ENCODE data around the gene BSG. TPM values are rescaled to one million over a fixed set of nuclear protein-coding genes. Genes with fewer than 3 reads are reported as not detected.
"Not testable (repeated sequence)": the region's sequence is repeated elsewhere in the genome, so short reads cannot be mapped to it uniquely, and the experiment has no call there.

The BSG gene
- polyA plus RNA-seq, 4 donors = 264 to 534 (median 410) TPM

DNA sequence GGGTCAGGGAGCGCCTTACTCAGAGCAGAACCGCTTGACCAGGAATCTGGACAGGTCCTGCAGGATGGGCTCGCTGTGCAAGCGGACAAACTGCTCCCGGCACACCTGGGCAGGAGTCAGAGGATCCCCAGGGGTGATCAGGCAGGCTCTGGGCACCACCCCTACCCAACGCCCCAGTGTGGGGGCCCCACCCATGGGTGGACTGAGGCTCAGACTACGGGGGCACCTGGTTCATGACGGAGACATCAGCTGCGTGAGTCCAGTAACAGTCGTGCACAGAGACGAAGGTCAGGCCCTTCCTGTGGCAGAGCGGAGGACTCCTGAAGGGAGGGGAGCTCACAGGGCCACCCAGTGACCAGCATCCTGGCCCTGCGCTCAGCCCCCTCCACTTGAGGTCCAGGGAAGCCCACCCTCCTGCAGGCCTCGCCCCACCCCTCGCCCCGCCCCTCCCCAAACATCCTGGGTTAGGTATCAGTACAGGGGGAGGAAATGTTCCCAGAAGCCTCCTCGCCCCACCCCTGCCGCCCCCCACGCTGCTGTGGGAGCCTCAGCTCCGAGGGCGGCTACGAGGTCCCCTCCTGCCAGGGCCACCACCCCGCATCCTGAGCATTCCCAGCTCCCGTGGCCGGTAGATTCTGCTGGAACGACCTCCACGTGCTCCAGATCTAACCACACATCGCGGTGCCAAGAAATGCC is 45.3 kb downstream of the BSG start:
- no peak for DNase-seq (ENCODE audit: low read depth in 4 of 4, low spot score in 3 of 4)

DNA sequence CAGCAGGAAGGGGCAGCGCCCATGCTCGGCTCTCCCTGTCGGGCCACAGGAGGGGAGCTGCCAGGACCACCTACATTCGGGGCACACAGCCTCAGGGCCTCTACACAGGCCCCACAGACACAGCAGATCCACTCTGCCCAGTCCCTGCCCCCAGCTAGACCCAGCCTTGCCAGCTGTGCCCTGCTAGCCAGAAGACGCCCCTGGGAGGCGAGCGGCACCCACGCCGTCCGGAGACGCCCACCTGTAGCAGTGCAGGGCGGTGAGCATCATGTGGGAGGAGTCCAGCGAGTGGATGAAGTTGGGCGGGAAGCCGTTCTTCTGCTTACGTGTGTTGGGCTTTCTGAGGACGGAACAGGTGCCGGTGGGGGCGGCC is 45.8 kb downstream of the BSG start:
- DNase-seq (ENCODE audit: low read depth in 4 of 4, low spot score in 3 of 4) = no peak

GRCh38 chr19:618674-619285 is 46.4 kb downstream of the BSG start:
- DNase-seq (ENCODE audit: low read depth in 4 of 4, low spot score in 3 of 4) = no peak

DNA sequence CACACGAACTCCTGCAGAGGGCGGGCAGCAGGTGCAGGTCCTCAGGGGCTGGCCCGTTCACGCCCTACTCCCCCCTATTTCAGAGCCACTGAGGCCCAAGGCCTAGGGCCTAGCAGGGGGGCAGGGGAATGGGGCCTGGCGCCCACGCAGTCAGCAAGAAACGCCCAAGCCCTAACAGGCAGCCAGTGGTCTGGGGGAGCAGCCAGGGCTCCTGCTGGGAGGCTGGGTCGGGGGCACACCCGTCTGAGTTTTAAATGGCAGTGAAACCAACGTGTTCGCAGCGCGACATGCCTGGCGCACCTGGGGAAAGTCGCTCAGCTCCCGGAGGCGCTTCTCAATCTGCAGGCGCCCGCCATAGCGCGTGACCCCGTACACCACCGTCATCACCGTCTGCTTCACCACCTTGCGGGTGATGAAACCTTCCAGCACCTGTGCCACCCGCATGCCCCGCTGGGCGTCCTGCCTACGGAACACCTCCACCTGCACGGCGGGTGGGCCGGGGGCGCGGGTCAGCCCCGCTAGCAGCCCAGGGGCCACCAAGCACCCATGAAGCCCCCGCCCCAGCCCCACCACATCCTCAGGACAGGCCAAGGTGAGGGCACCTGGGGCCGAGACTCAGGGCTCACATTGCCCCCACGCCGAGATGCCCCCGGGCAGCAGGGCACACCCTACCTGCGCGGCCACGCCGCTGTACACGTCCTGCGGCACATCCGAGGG is 47.0 kb downstream of the BSG start:
- no peak for DNase-seq (ENCODE audit: low read depth in 4 of 4, low spot score in 3 of 4)

- DNase-seq (ENCODE audit: low read depth in 4 of 4, low spot score in 3 of 4) = no peak
Measured at GRCh38 chr19:620166-620862, 47.9 kb downstream of the BSG start.

DNA sequence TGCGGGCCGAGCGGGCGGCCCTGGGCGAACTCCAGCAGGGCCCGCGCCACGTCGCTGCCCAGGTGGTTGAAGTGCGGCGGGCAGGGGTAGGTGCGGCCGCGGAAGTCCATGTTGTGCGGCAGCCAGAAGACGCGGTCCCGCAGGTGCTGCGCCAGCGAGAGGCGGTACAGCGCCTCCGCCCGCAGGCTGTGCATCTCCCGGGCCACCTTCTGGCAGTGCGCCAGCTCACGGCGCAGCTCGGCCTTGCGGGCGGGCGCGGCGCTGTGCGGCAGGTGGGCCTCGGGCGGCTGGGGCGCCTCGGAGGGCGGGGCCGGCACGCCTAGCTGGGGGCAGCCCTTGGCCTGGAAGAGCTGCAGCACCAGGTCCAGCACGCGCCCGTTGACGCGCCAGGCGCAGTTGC is 48.8 kb downstream of the BSG start:
- DNase-seq (ENCODE audit: low read depth in 4 of 4, low spot score in 3 of 4) = not testable (repeated sequence)

GRCh38 chr19:621819-622218 is 49.4 kb downstream of the BSG start:
- DNase-seq (ENCODE audit: low read depth in 4 of 4, low spot score in 3 of 4) = no peak

DNA sequence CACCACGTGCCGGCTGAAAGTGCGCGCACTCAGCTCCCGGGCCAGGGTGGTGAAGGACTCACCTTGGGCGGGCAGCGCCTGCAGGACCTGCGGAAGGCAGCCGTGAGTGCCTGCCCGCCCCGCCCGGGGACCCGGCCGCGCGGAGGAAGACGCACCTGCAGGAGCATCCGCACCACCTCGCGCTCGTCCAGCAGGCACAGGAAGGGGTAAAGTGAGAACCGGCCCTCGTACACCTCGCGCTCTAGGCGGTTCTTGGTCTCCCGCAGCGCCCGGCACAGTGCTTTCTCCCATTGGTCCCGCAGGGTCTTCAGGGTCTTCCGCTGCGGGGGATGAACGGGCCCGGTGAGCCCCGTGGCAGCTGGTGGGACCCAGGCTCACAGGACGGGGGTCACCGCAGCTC is 50.3 kb downstream of the BSG start:
- no peak for DNase-seq (ENCODE audit: low read depth in 4 of 4, low spot score in 3 of 4)

- no peak for DNase-seq (ENCODE audit: low read depth in 4 of 4, low spot score in 3 of 4)
Measured at GRCh38 chr19:623175-623916, 51.0 kb downstream of the BSG start.

GRCh38 chr19:623974-624373 is 51.6 kb downstream of the BSG start:
- DNase-seq (ENCODE audit: low read depth in 4 of 4, low spot score in 3 of 4) = no peak

DNA sequence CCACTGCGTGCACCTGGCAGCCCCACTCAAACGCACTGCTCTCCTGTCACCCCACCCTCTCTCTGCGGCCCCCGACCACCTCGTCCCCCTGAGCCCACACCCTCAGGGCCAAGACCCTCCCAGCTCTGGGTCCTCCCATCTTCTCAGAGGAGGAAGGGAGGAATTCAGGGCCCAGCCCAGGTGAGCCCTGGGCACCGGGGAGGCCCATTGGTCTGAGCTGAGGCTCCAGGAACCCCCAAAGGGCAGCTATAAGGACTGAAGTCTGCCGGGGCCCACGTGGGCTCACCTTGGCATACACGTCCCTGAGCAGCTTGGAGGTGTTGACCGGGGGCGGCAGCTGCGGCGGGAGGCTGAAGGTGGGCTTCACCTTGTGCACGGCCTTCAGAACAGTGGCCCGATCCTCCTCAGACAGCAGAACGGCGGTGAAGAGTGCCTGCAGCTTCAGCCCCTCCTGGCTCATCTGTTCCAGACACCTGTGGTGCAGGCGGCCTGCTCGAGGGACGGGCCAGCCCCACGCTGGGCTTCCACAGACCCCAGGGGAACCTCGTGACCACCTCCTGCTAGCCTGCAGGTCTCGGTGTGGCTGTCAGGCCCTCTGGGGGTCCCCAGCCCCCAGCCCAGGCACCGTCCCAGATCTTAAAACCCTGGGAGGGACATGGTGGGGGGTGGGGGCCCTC is 52.2 kb downstream of the BSG start:
- no peak for DNase-seq (ENCODE audit: low read depth in 4 of 4, low spot score in 3 of 4)

- DNase-seq (ENCODE audit: low read depth in 4 of 4, low spot score in 3 of 4) = no peak
Measured at GRCh38 chr19:625257-625656, 52.9 kb downstream of the BSG start.

DNA sequence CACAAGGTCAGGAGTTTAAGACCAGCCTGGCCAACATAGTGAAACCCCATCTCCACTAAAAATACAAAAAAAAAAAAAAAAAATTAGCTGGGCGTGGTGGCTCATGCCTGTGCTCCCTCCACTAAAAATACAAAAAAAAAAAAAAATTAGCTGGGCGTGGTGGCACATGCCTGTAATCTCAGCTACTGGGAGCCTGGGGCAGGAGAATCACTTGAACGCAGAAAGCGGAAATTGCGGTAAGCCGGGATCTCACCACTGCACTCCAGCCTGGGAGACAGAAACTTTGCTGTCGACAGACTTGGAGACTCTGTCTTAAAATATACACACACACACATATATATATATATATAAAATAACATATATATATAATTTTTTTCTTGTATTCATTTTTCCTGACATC is 54.2 kb downstream of the BSG start:
- not testable (repeated sequence) for DNase-seq (ENCODE audit: low read depth in 4 of 4, low spot score in 3 of 4)

GRCh38 chr19:628168-628567 is 55.8 kb downstream of the BSG start:
- DNase-seq (ENCODE audit: low read depth in 4 of 4, low spot score in 3 of 4) = no peak

- DNase-seq (ENCODE audit: low read depth in 4 of 4, low spot score in 3 of 4) = not testable (repeated sequence)
Measured at GRCh38 chr19:629515-629914, 57.1 kb downstream of the BSG start.

DNA sequence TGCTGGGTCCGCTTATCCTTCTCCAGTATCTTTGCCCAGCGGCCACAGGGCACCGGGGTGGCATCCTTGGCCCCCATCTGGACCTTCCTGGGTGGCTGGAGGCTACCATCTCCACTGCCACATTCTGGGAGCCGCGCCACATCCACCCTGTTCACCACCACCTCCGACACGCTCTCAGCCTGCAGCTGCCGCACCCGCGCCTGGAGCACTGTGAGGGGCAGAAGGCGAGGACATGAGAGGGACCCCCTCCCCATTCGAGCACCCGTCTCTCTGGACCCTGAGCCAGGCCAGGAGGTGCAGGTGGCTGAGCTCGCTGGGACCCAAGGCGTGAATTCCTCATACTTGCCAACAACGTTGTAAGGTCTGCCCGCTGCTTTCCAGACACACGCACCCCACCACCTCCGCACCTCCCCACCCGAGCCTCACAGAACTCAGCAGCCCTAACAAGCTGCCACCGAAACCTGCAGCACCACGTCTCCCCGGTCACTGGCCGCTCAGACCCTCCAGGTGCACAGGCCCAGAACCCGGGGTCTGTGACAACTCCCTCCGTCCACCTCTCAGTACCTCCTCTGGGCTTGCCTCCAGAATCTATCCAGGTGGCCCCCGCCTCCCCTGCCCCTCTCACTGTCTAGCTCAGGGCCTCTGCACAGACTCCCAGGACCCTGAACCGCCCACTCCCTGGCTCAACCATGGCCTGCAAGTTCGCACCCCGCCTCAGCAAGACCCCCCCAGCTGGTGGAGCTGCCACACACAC is 57.7 kb downstream of the BSG start:
- DNase-seq (ENCODE audit: low read depth in 4 of 4, low spot score in 3 of 4) = no peak

- DNase-seq (ENCODE audit: low read depth in 4 of 4, low spot score in 3 of 4) = no peak
Measured at GRCh38 chr19:632579-633067, 60.2 kb downstream of the BSG start.
